HTERT RPE-1 (cell line): Measurements from ENCODE around the gene GALNT2.

ENCODE experiments used
- in situ Hi-C: fragments of 300-500 bp; cut with MboI; formaldehyde crosslinking; loops from 4 replicates; pipeline ENCODE4 v1.14.3; 2020; ENCODE audit warnings: low sequenced_read_pairs

Gene GALNT2

GRCh38 chr1:230226007-230226800, 159.2 kb downstream of the GALNT2 start:
- in situ Hi-C loops, result no loop called here

- in situ Hi-C loops, result no loop called here
These were observed 159.8 kb downstream of the GALNT2 start for GRCh38 chr1:230226814-230227213.

- in situ Hi-C loops, result no loop called here
These were observed 161.3 kb downstream of the GALNT2 start for GRCh38 chr1:230228236-230228897.

GRCh38 chr1:230230273-230230672, 163.2 kb downstream of the GALNT2 start:
- in situ Hi-C loops, result no loop called here

- in situ Hi-C loops, result no loop called here
These were observed 164.1 kb downstream of the GALNT2 start for GRCh38 chr1:230230948-230231773.

GRCh38 chr1:230231774-230232145, 164.7 kb downstream of the GALNT2 start:
- in situ Hi-C loops, result no loop called here

- in situ Hi-C loops, result no loop called here
These were observed 165.3 kb downstream of the GALNT2 start for GRCh38 chr1:230232371-230232771.

- in situ Hi-C loops, result no loop called here
These were observed 166.7 kb downstream of the GALNT2 start for GRCh38 chr1:230233786-230234185.

GRCh38 chr1:230235876-230236275, 168.8 kb downstream of the GALNT2 start:
- in situ Hi-C loops, result no loop called here

- in situ Hi-C loops, result no loop called here
These were observed 169.4 kb downstream of the GALNT2 start for GRCh38 chr1:230236301-230237008.

- in situ Hi-C loops, result no loop called here
These were observed 170.0 kb downstream of the GALNT2 start for GRCh38 chr1:230237009-230237370.

GRCh38 chr1:230237805-230238204, 170.8 kb downstream of the GALNT2 start:
- in situ Hi-C loops, result no loop called here

- in situ Hi-C loops, result no loop called here
These were observed 173.5 kb downstream of the GALNT2 start for GRCh38 chr1:230240446-230241086.

- in situ Hi-C loops, result no loop called here
These were observed 175.3 kb downstream of the GALNT2 start for GRCh38 chr1:230242326-230242725.

GRCh38 chr1:230243146-230243545, 176.1 kb downstream of the GALNT2 start:
- in situ Hi-C loops, result no loop called here

GRCh38 chr1:230243583-230244353, 176.7 kb downstream of the GALNT2 start:
- in situ Hi-C loops, result no loop called here

- in situ Hi-C loops, result no loop called here
These were observed 179.5 kb downstream of the GALNT2 start for GRCh38 chr1:230246551-230246950.

- in situ Hi-C loops, result no loop called here
These were observed 181.2 kb downstream of the GALNT2 start for GRCh38 chr1:230248016-230248888.

GRCh38 chr1:230248889-230249270, 181.8 kb downstream of the GALNT2 start:
- in situ Hi-C loops, result no loop called here
